Vagina (tissue), 2 donors: ENCODE data around the gene RASA3.

ENCODE experiments used
- CTCF ChIP-seq, 3 experiments: fragments of 450-650 bp in 2 of 3; fragments of 200-600 bp in 1 of 3; sonication (generic) in 1 of 3; IDR thresholded peaks; one replicate each; pipeline ENCODE4 v1.5.1; 2017 to 2019; ENCODE audit warnings: antibody characterized with exemption in 3 of 3, mild to moderate bottlenecking in 2 of 3, moderate library complexity in 2 of 3
- POLR2A ChIP-seq, 2 donors: fragments of 450-650 bp; IDR thresholded peaks; one replicate each; pipeline ENCODE4 v1.6.1; 2017; ENCODE audit warnings: antibody characterized with exemption in 2 of 2, mild to moderate bottlenecking in 2 of 2, moderate library complexity in 2 of 2

DNA sequence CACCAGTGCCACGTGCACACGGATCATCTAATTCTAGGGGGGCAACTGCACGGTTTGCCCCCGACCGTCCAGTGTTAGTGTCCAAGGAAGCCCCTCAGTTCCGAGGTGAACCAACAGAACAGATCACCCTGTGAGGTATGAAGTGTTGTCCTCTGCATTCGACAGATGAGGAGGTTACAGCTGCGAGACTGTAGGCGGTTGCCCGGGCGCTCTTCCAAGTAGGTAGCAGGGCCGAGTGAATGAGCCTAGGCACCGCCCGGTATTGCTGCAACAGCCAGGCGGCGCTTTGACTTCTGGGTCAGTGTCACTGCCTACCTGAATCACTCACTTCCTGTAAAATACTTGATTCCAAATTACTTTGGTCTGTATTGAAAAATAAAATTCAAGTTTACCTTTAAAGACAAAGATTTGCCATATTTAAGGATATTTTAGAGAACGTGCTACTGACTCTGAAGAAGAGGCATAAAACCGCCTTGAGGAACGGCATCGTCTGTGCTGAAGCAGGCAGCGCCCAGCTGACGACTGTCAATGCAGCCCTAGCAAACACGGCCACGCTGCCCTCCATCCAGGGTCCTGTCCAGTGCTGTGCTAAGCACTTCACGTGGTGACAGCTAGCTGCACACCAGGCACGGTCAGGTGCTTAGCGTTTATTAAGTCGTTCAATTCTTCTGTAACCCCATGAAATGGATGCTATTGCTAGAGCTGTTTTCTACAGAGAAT, 19.3 kb upstream of the RASA3 start:
- TF ChIP-seq CTCF (IDR thresholded peaks at IDR 0.05) (no peak), POLR2A (IDR thresholded peaks at IDR 0.05) (no peak)
